Activated naive CD8-positive, alpha-beta T cell treated with anti-CD3 and anti-CD28 coated beads, Interleukin-2, amount 50 U/mL, for 16 hours (primary cell): ENCODE measurements around the gene SCG5.

Experiments used
- DNase-seq: peaks from one replicate; pipeline ENCODE4 v3.0.0-alpha.2; 2020; ENCODE audit warnings: low read depth, low spot score

Gene SCG5

DNA sequence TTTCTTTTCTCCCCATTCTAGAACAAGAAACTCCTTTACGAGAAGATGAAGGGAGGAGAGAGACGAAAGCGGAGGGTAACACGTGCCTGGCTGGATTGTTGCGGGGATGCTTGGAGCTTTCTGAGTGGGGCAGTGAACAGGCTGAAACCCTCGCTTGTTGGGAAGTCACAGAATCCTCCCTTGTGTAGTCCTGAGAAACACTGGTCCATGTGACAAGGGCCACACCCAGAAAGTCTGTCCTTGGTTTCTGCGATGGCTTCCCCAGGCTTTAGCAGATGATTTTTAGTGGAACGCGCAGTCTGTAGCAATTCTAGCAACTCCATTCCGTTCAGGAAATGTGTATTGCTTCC lies 50.2 kb downstream of the SCG5 start:
- DNase-seq = no peak

DNA sequence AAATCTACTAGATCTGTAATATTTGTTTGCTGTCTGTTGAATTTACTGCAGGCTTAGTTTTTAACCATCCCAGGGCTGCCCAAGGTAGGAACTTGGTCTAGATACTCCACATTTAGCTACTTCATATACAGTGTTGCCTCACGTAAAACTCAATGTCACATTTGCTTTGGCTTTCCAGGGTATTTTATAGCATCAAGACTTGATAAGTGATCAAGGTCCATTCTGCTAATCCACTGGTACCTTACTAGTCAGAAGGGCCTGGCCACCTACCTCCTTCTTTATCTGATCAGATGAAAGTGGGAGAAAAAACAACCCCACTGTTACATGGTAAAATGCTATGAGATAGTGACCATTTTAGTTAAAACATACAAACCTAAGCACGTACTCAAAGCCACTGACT lies 50.8 kb downstream of the SCG5 start:
- DNase-seq = no peak

DNA sequence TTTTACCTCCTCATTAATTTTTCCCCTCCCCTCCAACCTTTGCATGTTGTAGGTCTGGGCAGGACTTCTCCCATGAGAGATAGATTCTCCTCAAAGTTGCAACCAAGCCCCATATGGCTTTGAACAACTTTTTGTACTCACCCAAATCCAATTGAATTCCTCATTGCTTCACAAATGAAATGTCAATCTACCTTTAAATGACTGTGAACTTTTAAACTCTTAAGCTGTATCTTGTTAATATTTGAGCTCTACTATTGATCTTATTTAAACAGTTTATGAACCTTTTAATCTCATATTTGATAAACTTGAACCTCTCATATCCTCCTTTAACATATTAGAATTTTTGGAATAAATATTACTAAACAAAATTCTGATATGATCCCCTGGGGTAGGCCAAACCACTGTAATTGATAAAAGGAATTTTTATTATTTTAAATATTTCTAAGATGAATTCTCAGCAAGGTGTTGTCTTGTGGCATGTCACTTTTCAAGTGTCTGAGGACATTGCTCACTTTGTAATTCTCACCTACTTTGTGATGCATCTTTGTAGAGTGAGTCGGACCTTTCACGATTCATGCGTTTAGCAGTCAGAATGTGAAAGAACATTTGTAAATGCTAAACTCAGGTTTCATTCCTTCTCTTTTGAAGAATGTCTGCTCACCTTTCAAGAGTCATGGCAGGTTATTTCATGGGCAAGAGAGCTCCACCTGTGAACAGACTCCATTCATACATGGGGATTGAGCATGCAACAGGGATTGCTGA lies 52.9 kb downstream of the SCG5 start:
- DNase-seq = no peak

DNA sequence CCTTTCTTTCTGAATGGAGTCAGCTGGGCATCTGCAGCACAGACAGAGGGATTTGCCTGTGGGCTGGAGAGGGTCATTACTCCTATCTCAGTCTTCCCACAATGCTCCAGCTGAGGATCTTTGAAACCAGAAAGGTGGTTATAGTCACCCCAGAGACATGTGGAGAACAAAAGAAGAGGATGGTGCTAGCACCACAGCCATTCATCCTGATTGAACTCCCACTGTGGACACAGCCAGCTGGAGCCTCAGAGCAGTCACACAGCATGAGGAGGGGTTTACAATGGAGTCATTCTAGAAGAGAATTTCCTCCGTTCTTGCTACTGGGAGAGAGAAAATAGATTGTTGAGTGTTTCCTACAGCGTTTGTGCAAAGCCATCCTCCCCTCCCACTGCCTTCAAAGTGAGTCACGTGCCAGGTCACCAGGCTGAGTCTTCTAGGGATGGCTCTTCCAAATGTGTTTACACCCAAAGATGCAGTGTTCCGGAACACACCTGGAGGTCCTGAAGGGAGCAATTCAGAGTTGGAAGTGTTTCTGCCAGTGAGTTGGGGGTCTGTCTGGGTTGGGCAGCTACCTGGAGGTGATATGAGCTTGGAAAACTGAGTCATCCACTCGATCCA lies 57.4 kb downstream of the SCG5 start:
- DNase-seq = no peak

DNA sequence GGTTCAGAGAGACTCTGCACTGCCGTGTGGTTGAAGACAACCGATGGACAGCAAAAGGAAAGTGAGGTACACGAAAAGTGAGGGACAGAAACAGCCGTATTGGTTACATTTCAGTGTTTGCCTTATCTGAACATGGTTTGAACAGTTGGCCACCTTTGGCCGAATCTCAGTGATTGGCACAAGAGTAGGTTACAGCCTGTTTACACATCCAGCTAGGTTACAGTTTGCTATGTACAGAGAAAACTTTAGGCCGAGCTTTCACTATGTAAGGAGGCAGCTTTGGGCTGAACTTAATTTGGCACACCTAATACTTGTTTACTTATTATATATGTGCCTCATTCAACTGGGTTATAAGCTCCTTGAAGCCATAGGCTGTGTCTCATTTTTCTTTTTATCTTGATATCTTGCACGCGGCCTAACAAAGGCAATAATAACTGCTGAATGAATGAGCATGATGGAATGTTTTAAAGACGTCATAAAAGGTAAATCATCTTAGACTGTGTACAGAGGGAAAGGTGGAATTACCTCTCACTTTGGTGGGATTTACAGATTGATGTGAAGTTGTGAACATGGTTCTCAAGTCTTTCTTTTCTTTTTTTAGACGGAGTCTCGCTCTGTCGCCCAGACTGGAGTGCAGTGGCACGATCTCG lies 59.1 kb downstream of the SCG5 start:
- DNase-seq = no peak

DNA sequence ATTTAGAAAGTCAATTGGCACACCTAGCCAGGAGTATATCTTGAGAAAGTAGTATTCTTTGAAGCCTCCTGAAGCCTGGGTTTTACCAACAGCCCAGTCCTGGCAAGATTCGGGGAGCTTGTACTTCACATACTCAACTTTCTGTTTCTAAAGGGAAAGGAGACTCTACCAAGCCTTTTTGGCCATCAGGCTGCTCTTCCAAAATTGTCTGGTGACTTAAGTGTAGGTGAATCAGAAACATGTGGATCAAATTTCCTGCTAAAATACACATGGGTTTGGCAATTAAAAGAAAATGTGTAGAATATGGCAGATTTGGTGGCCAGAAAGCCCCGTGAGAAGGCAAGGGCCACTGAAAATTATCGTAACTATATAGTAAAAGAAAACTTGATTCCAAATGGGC lies 60.4 kb downstream of the SCG5 start:
- no peak for DNase-seq

DNA sequence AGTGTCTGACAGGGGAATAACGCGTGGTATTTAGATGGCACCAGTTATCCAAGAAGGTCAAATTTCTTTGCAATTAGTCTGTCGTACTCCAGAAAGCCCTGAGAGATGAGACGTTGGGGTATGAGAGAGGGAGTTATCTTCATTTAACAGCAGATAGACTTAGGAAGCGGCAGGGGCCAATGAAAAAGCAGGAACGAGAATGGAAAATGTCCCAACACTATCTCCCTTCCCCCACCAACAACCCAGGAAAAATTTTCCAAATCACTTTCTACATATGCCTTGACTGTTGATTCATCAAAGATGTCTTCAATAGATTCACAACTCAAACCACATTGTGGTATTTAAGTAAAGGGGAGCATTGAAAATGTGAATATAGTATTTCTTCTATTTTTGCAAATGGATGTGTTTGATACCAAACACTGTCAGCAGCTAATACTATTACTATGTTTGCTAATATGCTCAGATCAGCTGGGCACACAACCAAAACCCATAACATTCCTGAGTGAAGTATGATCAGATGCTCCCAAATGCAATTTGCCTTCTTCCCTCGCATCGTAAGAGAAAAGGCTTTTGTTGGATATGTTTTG lies 63.0 kb downstream of the SCG5 start:
- no peak for DNase-seq

DNA sequence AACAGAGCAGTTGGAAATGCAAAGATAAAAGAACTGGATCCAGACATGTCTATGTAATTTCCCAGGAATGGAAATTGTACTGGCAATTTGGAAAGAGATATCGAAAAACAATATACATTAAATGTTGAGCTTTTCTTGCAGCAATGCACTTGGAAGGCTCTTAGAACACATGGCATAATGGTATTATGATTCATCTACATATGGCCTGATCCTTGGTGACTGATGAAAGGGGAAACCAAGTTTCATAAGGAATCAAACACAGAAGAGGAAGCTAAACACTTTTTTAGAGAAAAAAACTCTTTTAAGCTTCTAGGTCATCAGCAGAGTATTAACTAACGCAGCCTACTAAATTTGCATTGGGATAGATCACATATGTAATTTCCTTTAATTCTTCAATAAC lies 63.9 kb downstream of the SCG5 start:
- DNase-seq = no peak

DNA sequence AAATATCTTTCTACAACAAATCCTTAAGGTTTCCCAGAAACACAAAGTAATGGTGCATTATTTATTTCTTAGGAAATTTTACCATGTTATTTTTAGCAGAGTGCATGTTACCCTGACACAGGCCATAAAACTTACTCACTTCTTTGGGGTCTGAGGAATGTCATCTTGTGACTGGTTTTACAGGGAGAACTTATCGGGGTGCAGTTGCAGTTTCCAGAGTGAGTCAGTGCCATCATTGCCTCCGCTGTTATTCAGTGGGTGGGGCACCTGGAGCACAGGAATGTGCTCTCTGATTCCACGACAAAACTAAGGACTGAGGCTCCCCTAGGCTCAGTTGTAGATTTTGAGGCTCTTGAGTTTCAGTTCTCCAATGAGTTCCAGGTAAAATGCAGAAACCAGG lies 65.2 kb downstream of the SCG5 start:
- DNase-seq = no peak

DNA sequence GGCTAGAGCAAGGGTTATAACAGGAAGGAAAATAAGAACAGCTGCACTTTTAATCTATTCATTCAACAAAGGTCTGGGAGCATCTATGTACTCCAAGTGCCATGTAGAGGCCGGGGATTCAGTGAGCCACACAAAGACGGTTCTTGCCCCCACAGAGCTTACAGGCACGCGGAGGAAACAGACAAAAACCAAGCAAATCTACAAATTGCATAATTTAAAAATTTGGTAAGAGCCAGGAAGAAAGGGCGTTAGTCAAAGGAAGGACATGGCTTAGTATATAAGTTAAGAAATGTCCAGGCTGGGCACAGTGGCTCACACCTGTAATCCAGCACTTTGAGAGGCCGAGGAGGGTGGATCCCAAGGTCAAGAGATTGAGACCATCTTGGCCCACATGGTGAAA lies 65.9 kb downstream of the SCG5 start:
- no peak for DNase-seq

DNA sequence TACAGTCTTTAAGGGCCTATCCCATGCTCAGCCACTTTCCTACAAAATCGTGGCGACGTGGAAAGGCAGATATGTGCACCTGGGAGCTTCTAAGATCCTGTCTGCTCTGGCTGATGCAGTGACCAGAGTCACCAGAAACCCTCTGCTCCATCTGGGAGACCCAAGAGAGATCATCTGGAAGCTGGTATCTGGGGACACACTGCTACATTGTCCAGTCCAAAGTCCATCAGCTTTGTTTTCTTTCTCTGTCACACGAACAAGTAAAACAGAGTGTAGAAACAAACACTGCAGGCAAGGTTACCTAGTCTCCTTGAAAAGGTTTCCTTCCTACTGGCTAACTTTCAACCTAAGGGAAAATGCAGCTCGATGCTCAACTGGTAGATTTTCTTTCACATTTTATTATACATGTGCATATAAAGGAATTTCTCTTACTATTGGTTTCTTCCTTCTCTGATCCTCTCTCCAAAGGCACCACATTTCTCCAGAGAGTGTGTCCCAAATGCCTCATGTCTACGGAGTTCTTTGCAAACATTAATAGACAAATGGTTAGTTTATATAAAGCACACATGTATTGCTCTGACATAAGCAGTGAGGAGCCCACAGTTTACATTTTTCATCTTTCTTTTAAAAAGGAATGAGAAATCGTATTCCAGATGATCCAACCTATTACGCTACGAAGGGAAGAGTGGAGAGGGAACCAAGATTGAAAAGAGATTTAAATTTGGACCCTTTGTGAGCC lies 68.0 kb downstream of the SCG5 start:
- no peak for DNase-seq

DNA sequence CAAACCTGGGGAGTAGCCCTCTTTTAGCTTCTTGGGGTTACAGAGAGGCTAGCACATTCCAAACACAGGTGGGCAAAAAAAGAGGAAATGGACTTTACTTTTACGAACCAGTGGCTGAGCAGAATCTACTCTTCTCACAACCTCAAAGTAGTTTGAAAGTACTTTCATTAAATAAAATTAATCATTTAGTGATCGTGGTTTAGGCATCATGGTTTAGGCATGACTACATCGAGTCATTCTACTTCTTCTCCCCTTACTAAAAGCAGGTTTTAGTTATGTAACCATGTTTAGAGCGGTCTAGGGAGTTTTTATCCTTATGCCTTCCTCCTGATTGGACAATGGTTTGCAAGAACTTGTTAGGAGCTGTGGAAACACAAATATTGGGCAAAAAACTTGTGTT lies 73.8 kb downstream of the SCG5 start:
- no peak for DNase-seq

DNA sequence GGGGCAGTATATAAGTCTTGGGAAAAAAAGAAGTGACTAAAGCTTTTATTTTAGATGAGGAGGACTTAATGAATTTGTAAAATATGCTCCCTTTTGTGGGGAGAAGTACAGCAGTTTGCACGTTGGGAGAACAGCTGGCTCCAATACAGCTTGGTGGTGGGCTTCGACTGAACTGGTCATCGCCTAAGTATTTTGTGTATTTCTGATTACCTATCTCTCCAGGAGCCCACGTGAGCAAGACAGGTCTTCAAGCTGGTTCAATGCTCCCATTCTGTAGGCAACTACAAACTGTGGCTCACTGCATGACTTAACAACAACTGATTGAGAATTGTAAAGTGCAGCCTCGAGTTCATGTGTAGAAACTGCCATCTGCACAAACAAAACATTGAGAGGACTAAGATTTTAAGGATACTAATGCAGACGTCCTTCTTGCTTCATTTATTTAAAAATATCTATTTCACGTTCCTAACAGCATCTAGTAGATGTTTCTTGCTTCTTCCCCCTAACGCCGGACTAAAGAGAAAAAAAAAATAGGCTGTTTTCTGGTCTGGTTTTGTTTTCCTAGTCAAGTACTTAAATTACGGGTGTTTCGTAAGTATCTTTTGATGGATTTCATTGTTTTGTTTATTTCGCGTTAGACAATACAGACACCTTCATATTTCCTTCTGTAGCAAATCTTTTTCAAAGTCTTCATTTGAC lies 74.9 kb downstream of the SCG5 start:
- no peak for DNase-seq

DNA sequence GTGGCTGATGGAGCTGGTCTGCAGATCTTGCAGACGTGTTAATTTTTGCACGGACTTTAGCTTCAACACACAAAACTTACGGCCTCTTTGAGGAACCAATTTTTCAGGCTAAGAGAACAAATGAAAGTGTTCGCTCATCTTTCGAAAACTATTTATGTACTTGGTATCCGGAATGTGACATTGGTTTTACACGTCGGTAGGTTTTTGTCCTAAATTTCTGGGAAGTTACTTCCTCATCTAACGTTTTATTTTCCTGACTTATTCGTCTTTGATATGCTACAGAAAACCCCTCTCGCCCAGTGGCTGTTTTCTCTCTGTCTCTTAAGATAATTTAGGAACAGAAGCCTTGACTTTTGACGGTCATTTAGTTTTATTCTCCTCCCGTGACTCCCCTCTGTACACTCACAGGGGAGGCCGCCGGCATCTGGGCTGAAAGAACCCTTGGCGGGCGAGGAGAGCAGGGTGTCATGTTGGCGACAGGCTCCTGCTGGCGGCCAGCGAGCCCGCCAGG lies 75.5 kb downstream of the SCG5 start:
- no peak for DNase-seq

DNA sequence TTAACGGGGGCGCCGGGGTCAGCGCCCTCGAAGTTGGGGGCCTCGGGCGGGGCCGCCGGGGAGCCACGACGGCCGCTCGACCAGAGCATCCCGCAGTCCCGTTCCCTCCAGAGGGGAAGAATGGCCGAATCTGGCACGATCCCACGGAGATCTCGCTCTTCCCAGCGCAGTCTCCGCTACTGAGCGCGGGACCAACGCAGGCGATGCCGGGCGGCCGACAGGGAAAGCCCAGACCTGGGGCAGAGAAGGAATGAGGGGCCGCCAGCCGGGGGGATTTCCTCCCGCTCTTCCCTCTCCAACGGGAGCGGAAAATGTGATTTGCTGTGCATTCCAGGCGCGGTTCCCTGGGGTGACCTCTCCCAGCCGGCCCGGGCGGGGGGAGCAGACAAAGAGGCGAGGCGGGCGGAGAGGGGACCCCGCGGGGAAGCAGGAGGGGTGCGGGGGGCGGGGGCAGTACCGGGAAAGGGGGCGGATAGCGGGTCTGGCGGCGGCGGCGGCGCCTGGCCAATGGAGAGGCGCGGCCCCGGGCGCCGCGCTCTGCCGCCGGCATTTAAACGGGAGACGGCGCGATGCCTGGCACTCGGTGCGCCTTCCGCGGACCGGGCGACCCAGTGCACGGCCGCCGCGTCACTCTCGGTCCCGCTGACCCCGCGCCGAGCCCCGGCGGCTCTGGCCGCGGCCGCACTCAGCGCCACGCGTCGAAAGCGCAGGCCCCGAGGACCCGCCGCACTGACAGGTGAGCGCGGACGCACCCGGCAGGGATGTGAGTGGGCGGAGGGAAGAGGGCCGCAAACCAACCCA lies 76.1 kb downstream of the SCG5 start, which contains the start of gene GREM1:
GREM1 (plus strand) TSS at position 579 of the 801 bp plus-strand sequence. CDS start 12,687 bp downstream, outside the sequence.
- DNase-seq = no peak

DNA sequence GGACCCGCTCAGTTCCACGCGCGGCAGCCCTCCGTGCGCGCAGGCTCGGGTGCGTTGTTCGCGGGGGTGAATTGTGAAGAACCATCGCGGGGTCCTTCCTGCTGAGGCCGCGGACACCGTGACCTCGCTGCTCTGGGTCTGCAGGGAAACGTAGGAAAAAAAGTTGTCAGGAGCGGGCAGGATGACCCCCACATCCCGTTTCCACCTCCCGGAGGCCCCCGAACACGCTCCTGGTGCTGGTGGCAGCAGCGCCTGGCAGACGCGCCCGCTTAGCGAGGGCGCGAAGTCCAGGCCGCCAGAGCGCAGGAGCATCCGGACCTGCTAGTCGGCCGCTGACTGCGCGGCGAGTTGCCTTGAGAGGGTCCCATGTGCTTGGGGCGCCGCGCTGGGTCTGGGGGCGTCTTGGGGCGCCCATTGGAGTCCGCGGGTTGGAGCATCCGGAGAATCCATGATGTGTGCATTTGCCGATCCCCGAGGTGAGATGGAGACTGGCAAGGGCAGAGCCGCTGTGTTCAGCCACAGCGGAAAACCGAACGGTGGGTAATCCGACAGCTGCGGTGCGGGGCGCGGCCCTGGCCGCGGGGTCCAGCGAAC lies 76.8 kb downstream of the SCG5 start:
- no peak for DNase-seq

DNA sequence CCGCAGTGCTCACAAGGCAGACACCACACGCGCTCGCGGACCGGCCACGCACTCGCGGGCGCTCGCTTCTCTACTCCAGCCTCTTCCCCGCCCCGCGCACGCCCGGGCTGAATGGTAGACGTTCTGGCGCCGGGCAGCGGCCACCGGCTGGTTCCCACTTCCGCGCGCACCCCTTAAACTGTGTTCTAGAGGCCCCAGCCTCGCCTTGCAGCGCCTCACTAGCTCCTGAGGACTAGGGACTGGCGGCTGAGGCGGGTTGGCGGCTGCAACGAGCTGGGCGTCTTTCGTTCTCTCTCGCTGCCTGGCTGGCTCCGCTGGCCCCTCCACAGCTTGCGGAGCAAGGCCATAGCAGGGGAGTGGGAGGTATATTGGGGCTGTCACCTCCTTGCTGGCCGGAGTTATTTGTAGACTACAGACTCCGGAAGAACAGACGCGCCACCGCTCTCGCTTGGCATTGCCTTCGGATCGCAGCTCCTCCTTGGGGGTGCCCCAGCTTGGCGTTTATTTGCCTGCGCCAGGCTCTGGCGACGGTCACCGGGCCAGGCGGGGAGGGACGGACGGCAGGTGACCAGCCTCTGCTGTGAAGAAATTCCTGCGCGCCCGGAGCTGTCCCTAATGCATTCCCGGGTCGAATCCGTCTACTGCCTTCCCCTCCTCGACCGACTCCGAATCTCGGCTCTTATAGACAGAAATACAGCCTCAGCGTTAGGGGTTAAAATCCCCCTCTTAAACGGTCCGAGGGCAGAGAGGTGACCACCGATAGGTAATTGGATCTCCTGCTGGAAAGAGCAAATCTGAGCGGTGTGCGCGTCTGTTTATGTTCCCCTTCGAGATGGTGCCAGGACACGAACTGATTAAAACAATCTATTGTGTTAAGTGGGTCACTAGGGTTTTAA lies 77.6 kb downstream of the SCG5 start:
- DNase-seq = no peak

DNA sequence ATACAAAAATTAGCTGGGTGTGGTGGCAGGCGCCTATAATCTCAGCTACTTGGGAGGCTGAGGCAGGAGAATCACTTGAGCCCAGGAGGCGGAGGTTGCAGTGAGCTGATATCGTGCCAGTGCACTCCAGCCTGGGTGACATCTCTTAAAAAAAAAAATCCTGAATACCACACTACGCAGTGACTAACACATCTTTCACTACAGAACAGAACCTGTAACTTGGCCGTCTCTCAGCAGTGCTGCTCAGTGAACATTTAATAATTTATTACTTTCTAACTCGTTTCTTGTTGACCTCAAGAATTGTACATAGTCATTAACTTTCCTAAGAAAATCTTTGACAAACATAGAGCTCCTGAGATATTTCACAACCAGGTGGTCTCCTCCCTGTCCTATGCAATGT lies 80.1 kb downstream of the SCG5 start:
- DNase-seq = no peak

DNA sequence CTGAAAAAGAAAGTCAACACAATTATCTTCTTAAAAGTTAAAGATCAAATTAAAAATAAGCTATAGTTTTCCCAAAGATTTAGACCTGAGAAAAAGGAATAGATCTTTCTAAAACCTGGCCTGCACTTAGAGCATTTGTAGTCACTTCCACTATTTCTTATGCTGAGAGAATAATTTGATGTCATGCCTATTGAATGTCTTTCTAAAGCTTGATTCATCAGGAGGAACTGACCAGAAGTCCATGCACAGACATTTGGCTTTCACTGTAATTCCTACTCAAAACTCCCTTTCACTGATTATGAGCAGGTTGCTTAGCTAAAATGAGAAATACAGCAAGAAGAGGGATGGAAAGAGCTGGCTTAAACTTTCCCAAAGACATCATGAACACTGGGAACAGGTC lies 80.6 kb downstream of the SCG5 start:
- DNase-seq = no peak
